HepG2 (cell line): ENCODE results near the gene SPINDOC. TPM values are rescaled to one million over a fixed set of nuclear protein-coding genes. Genes with fewer than 3 reads are reported as not detected.

Experiments used
- AGO2 ChIP-seq: fragments of 200-400 bp; formaldehyde crosslinking; optimal IDR thresholded peaks from 2 replicates; pipeline ENCODE3; 2017; ENCODE audit warnings: mild to moderate bottlenecking, low read depth, low read length, moderate library complexity
- ATAD3A ChIP-seq: sonication (generic); formaldehyde crosslinking; IDR thresholded peaks from 2 replicates; pipeline ENCODE4 v1.4.0; 2020; ENCODE audit warnings: missing genetic modification reagents
- CREM ChIP-seq, 2 experiments: sonication (generic) in 1 of 2; formaldehyde crosslinking in 1 of 2; IDR thresholded peaks; 2 replicates each; pipeline versions ENCODE4 v1.4.0 to v1.6.1; 2016 to 2020; ENCODE audit warnings: antibody characterized with exemption in 1 of 2, mild to moderate bottlenecking in 1 of 2, missing genetic modification reagents in 1 of 2
- DR1 ChIP-seq: sonication (generic); formaldehyde crosslinking; IDR thresholded peaks from 2 replicates; pipeline ENCODE4 v1.8.0; 2021; ENCODE audit warnings: mild to moderate bottlenecking, missing genetic modification reagents, inconsistent platforms
- ETV5 ChIP-seq: IDR thresholded peaks from 2 replicates; pipeline ENCODE4 v1.6.1; 2018; ENCODE audit warnings: missing biosample characterization, missing genetic modification reagents, inconsistent platforms, borderline replicate concordance
- GATAD1 ChIP-seq: IDR thresholded peaks from 2 replicates; pipeline ENCODE4 v1.6.1; 2016; ENCODE audit warnings: missing genetic modification reagents, missing compliant biosample characterization
- HNRNPL ChIP-seq: fragments of 200-400 bp; formaldehyde crosslinking; IDR thresholded peaks from 2 replicates; pipeline ENCODE4 v1.6.1; 2017; ENCODE audit warnings: mild to moderate bottlenecking, low read depth, low read length
- MYC ChIP-seq: sonication (generic); formaldehyde crosslinking; IDR thresholded peaks from 2 replicates; pipeline ENCODE4 v1.9.0; 2021; ENCODE audit warnings: missing genetic modification reagents, borderline replicate concordance
- POLR2G ChIP-seq: fragments of 200-400 bp; formaldehyde crosslinking; IDR thresholded peaks from 2 replicates; pipeline ENCODE4 v1.6.1; 2018; ENCODE audit warnings: mild to moderate bottlenecking, low read depth, low read length, moderate library complexity
- THAP11 ChIP-seq: IDR thresholded peaks from 2 replicates; pipeline ENCODE4 v1.6.1; 2016; ENCODE audit warnings: missing biosample characterization, missing genetic modification reagents
- U2AF1 ChIP-seq: fragments of 200-400 bp; formaldehyde crosslinking; optimal IDR thresholded peaks from 2 replicates; pipeline ENCODE3; 2017; ENCODE audit warnings: mild to moderate bottlenecking, low read depth, low read length
- ZFP62 ChIP-seq: sonication (generic); formaldehyde crosslinking; IDR thresholded peaks from 2 replicates; pipeline ENCODE4 v1.4.0; 2020; ENCODE audit warnings: missing genetic modification reagents
- ZKSCAN8 ChIP-seq: IDR thresholded peaks from 2 replicates; pipeline ENCODE4 v1.6.1; 2016; ENCODE audit warnings: borderline replicate concordance, missing genetic modification reagents, missing compliant biosample characterization
- ZNF430 ChIP-seq: sonication (generic); formaldehyde crosslinking; IDR thresholded peaks from 2 replicates; pipeline ENCODE4 v1.9.0; 2021; ENCODE audit warnings: mild to moderate bottlenecking, missing genetic modification reagents
- ZNF562 ChIP-seq: sonication (generic); formaldehyde crosslinking; IDR thresholded peaks from 2 replicates; pipeline ENCODE4 v1.8.0; 2022; ENCODE audit warnings: missing genetic modification reagents, borderline replicate concordance
- ZNF670 ChIP-seq: sonication (generic); formaldehyde crosslinking; IDR thresholded peaks from 2 replicates; pipeline ENCODE4 v1.8.0; 2022; ENCODE audit warnings: mild to moderate bottlenecking, missing genetic modification reagents, borderline replicate concordance
- polyA plus RNA-seq, 8 experiments: library from polyadenylated mRNA; depleted of rRNA in 3 of 8; stranded (reverse) in 7 of 8; unstranded in 1 of 8; fragments of >200 nt; fragmentation: Illumina TruSeq in 4 of 8; extraction: Trizol in 4 of 8; gene quantifications; 2 replicates each; pipeline versions ENCODE4 v1.2.1 to v1.2.3, GENCODE V29; 2011 to 2016; ENCODE audit warnings: low read depth in 4 of 8, missing spikeins in 1 of 8, mixed read lengths in 1 of 8; ENCODE audit not compliant: insufficient read depth in 1 of 8
- total RNA-seq, 5 experiments: library from RNA; depleted of rRNA; stranded (reverse); fragments of >200 nt; fragmentation: Illumina TruSeq; extraction: Trizol; gene quantifications; 2 replicates each; pipeline ENCODE4 v1.2.3, GENCODE V29; 2016; ENCODE audit warnings: low read depth in 1 of 5
- TF ChIP-seq, protein P1 (sequence below): sonication (generic); formaldehyde crosslinking; IDR thresholded peaks from 2 replicates; pipeline ENCODE4 v1.4.0; 2020; ENCODE audit warnings: missing genetic modification reagents
- TF ChIP-seq, protein P2 (sequence below): sonication (generic); formaldehyde crosslinking; IDR thresholded peaks from 2 replicates; pipeline ENCODE4 v1.5.1; 2020; ENCODE audit warnings: mild to moderate bottlenecking, missing genetic modification reagents, borderline replicate concordance
- TF ChIP-seq, protein P3 (sequence below), 2 experiments: fragments of 450-650 bp in 1 of 2; sonication (generic) in 1 of 2; formaldehyde crosslinking; IDR thresholded peaks; 2 replicates each; pipeline versions ENCODE4 v1.5.0 to v1.8.0; 2020 to 2022; ENCODE audit warnings: mild to moderate bottlenecking in 1 of 2, missing genetic modification reagents in 1 of 2
- TF ChIP-seq, protein P4 (sequence below): sonication (generic); formaldehyde crosslinking; conservative IDR thresholded peaks from 2 replicates; pipeline ENCODE4 v1.8.1; 2023; ENCODE audit warnings: missing genetic modification reagents
- TF ChIP-seq, protein P5 (sequence below): sonication (generic); formaldehyde crosslinking; IDR thresholded peaks from 2 replicates; pipeline ENCODE4 v1.5.0; 2020; ENCODE audit warnings: mild to moderate bottlenecking, low read depth, missing genetic modification reagents, borderline replicate concordance

Gene SPINDOC
- total and polyA plus RNA-seq, 2 of the 13 experiments (the other 11 are each of a cell fraction or from before 2014, with no cell fraction given) = 21.4 to 29.9 TPM

DNA sequence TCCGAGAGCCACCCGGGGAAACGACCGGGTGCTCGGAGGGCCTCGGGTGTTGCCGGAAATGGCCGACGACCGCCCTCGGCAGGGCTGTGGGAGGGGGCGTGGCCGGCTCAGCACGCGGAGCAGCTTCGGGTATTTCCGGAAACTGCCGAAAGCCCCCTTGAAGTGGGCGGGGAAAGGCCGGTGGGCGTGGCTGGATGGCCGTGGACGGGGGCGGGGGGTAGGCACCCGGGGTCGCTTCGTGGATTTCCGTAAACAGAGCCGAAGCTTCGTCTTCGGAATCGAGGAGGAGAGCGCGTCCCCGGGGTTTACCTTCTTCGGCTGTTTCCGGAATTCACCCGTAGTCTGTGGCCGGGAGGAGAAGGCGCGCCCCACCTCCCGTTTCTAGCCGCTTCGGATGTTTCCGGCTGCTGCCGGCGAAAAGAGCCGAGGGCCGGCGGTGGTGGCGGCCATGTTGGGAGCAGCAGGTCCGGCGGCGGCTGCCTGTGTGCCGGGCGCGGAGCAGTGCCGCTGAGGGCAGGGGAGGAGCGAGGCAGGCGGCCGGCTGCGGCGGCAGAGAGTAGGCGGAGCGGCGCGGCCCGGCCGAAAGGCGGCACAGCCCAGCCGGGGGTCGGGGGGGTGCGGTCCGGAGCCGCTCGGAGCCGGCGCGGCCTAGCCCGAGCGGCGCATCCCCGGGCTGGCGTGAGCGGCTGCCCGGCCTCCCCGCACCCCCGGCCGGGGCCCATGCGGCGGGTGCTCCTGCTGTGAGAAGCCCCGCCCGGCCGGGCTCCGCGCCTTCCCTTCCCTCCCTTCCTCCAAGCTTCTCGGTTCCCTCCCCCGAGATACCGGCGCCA is 25.6 kb downstream of the SPINDOC start, which contains the start of gene MARK2 (continued):
- TF ChIP-seq, protein P1, sequence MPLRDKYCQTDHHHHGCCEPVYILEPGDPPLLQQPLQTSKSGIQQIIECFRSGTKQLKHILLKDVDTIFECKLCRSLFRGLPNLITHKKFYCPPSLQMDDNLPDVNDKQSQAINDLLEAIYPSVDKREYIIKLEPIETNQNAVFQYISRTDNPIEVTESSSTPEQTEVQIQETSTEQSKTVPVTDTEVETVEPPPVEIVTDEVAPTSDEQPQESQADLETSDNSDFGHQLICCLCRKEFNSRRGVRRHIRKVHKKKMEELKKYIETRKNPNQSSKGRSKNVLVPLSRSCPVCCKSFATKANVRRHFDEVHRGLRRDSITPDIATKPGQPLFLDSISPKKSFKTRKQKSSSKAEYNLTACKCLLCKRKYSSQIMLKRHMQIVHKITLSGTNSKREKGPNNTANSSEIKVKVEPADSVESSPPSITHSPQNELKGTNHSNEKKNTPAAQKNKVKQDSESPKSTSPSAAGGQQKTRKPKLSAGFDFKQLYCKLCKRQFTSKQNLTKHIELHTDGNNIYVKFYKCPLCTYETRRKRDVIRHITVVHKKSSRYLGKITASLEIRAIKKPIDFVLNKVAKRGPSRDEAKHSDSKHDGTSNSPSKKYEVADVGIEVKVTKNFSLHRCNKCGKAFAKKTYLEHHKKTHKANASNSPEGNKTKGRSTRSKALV = no peak
- TF ChIP-seq CREM (IDR thresholded peaks at IDR 0.05) (no peak), CREM (CRISPR knock-in tag; IDR thresholded peaks at IDR 0.05) (no peak), ZNF430 (CRISPR knock-in tag) (0 out of 2 replicates have a peak, but pooled peaks have one; percentile 43), ETV5 (CRISPR knock-in tag) (peak; percentile 11; the same call in 1 of the 2 replicates), ZFP62 (CRISPR knock-in tag) (no peak), THAP11 (CRISPR knock-in tag) (peak; percentile 54), POLR2G (peak; percentile 81), MYC (CRISPR knock-in tag) (peak; percentile 38; the same call in 1 of the 2 replicates), HNRNPL (no peak), ZNF670 (no peak), U2AF1 (peak; percentile 29), ZNF562 (no peak), DR1 (CRISPR knock-in tag) (no peak; the same call in 1 of the 2 replicates), ATAD3A (no peak), ZKSCAN8 (CRISPR knock-in tag) (no peak), AGO2 (no peak), GATAD1 (CRISPR knock-in tag) (0 out of 2 replicates have a peak, but pooled peaks have one; percentile 24)
- TF ChIP-seq, protein P2, sequence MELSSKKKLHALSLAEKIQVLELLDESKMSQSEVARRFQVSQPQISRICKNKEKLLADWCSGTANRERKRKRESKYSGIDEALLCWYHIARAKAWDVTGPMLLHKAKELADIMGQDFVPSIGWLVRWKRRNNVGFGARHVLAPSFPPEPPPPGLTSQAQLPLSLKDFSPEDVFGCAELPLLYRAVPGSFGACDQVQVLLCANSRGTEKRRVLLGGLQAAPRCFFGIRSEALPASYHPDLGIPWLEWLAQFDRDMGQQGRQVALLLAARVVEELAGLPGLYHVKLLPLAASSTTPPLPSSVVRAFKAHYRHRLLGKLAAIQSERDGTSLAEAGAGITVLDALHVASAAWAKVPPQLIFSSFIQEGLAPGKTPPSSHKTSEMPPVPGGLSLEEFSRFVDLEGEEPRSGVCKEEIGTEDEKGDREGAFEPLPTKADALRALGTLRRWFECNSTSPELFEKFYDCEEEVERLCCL (CRISPR knock-in tag) = no peak
- TF ChIP-seq, protein P3, sequence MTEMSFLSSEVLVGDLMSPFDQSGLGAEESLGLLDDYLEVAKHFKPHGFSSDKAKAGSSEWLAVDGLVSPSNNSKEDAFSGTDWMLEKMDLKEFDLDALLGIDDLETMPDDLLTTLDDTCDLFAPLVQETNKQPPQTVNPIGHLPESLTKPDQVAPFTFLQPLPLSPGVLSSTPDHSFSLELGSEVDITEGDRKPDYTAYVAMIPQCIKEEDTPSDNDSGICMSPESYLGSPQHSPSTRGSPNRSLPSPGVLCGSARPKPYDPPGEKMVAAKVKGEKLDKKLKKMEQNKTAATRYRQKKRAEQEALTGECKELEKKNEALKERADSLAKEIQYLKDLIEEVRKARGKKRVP (CRISPR knock-in tag; IDR thresholded peaks at IDR 0.05) = no peak
- TF ChIP-seq, protein P4, sequence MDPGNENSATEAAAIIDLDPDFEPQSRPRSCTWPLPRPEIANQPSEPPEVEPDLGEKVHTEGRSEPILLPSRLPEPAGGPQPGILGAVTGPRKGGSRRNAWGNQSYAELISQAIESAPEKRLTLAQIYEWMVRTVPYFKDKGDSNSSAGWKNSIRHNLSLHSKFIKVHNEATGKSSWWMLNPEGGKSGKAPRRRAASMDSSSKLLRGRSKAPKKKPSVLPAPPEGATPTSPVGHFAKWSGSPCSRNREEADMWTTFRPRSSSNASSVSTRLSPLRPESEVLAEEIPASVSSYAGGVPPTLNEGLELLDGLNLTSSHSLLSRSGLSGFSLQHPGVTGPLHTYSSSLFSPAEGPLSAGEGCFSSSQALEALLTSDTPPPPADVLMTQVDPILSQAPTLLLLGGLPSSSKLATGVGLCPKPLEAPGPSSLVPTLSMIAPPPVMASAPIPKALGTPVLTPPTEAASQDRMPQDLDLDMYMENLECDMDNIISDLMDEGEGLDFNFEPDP (CRISPR knock-in tag) = no peak
- TF ChIP-seq, protein P5, sequence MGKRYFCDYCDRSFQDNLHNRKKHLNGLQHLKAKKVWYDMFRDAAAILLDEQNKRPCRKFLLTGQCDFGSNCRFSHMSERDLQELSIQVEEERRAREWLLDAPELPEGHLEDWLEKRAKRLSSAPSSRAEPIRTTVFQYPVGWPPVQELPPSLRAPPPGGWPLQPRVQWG (CRISPR knock-in tag) = no peak
